Stimulated activated CD8-positive, alpha-beta memory T cell treated with anti-CD3 and anti-CD28 coated beads, Interleukin-15, amount 100 ng/mL, for 4 hours (primary cell): Measurements from ENCODE around the gene CEACAM7.
A peak's percentile ranks its signal among the peaks of the same experiment; 100 is the strongest.
"Not testable (repeated sequence)": the region's sequence is repeated elsewhere in the genome, so short reads cannot be mapped to it uniquely, and the experiment has no call there.

Source experiments
- DNase-seq, 2 donors: peaks; one replicate each; pipeline ENCODE4 v3.0.0-alpha.2; 2020; ENCODE audit warnings: low read depth in 2 of 2

CEACAM7 gene

DNA sequence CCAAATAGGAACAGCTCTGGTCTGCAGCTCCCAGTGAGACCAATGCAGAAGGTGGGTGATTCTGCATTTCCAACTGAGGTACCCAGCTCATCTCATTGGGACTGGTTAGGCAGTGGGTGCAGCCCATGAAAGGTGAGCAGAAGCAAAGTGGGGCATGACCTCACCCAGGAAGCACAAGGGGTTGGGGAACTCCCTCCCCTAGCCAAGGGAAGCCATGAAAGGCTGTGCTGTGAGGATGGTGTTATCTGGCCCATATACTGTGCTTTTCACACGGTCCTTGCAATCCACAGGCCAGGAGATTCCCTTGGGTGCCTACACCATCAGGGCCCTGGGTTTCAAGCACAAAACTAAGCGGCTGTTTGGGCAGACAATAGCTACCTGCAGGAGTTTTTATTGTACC is 31.3 kb downstream of the CEACAM7 start:
- not testable (repeated sequence) for DNase-seq

DNA sequence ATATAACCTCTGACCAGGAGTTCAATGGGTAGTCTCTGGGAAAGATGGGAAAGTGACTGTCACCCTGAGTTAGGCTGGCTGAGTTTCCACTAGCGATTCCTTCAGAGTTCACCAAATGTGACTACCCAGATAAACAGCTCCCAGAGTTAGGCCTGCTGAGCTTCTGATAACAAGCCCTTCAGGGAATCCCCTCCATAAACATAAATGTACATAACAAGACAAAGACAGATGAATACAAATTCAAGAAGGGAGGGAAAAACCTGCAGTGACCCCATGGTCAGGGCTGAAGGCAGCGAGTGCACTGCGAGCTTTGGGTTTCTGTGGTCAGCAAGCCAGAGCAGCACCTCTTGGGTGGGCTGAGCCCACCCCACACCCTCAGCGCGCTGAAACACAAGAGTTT is 35.8 kb downstream of the CEACAM7 start:
- DNase-seq: no peak

DNA sequence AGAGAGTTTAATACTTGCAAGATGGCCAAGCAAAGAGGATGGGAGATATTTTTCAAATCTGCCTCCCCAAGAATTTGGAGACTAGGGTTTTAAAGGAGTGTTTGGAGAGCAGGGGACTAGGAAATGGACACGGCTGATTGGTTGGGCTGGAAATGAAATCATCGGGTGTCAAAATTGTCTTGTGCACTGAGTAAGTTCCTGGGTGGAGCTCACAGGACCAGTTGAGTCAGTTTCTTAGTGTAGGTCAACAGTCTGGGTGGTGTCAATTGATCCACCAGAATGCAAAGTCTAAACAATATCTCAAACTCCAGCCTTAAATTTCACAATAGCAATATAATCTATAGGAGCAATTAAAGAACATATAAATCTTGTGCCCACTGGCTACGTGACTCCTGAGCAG is 38.2 kb downstream of the CEACAM7 start:
- no peak for DNase-seq

DNA sequence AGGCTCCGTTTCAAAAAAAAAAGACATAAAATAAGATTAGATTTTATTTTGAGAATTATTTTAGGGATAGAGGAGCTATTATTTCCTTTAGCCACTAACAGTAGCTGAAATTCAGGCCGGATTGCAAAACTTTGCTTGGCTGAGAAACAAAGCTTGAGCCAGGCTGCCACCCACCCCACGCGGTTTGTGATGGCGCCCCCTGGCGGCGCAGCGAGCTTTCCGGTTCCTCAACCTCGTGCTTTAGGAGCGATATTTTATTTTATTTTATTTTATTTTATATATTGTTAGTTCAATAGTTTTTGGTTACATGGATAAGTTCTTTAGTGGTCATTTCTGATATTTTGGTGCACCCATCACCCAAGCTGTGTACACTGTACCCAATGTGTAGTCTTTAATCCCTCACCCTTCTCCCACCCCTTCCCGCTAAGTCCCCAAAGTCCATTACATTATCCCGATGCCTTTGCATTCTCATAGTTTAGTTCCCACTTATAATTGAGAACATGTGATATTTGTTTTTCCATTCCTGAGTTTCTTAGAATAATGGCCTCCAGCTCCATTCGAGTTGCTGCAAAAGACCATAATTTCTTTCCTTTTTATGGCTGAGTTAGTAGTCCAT is 41.4 kb downstream of the CEACAM7 start:
- no peak for DNase-seq

DNA sequence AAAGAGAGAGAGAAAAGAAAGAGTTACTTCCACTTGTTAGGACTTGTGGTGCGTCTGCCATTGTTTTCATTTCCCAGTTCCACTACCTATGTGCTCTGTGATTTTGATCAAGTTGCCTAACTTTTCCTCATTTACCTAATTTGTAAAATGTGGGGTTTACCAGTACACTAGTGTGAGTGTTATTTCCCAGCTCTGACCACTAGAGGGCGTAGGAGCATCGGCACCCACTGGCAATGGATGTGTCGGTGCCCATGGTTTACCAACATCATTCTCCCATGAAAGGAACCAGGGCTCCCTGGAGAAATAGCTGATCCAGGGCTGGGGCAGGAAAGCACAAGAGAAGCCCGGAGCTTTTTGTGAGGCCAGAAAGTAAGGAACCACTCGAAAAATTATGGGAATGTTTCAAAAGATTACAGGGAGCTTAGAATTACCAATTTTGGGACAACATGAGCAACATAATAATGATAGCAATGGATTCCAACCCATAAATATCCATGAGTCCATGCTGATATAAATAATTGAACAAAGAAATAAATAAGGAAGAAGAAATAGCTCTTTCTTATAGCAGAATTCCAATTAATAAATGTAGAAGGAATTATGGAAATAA is 46.1 kb downstream of the CEACAM7 start:
- DNase-seq: peak; percentile 22 to 54

DNA sequence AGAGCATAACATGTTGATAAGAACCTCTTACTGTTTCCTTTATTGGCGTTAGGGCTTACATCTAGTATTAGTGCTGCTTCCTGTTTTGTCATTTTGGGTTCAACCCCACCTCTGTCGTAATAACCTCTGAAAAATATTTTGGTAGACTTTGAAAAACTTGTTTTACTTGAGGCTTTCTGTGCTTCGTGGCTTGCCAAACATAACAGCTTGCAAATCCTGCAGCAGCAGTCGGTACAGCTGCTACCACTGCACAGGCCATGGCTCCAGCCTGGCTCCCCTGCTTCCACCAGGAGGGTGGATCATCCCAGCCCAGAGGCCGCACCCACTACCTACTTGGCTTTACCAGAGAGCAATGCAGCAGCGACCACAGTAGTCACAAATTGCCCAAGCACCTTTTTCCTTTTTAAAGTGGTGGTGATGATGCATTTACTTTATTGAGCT is 49.4 kb downstream of the CEACAM7 start:
- no peak for DNase-seq

DNA sequence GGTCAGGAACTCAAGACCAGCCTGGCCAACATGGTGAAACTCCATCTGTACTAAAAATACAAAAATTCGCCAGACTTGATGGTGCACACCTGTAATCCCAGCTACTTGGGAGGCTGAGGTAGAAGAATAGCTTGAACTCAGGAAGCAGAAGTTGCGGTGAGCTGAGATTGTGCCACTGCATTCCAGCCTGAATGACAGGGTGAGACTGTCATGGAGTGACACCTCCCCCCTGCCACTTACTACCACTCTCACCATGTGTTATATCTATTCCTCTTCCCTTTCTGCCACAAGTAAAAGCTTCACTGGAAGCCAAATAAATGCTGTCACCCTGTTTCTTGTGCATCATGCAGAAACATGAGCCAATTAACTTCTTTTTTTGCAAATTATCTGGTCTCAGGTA is 50.6 kb downstream of the CEACAM7 start:
- no peak for DNase-seq

DNA sequence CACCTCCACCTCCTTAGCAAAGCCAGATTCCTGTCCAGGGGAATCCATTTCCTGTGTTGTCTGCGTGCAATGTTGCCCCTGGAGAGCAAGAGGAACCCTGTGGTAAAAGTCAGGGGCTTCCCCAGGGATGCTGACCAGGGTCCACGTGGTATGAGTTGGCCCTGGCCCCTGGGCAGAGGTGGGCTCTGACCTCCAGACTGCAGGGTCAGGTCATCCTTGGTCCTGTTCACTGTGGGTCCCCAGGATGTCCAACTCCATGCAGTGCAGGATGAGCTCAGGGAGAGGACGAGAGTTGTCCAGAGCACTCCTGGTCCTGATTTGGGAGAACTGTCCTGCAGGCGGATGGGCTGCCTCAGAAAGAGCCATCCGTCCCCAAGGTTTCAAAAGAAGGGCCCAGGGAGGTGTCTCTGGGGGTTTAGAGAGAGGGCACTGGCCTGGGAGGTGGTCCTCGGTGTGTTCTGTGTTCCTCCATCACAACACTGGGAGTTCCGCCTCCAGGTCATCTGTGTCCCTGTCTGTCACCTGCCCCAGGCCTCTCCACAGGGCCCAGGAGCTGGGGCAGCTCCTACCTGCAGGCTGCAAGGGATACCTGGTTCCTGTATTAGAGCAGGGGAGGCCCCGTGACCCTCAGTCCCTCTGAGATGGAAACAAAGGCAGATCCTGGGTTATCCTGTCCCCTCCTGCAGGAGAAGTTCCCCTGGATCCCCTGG is 59.9 kb downstream of the CEACAM7 start:
- no peak for DNase-seq

DNA sequence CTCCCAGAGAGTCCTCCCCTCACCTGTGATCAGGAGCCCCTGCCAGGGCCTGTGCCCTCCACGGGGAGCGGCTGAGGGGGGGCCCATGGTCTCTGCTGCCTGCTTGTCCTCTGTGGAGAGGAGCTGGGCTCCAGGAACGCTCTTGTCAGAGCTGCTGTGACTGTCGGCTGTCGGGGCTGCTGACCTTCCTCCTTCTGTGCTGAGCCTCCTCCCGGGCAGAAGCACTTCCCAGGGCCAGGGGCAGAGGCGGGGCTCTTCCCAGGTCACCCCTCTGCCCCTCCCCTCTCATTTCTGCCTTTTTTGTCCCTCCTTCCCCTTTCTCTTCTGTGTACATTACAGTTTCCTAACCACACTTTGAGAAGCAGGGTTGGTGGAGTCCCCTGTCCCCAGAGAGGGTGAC is 61.2 kb downstream of the CEACAM7 start, which contains the start of gene CEACAM4:
Gene CEACAM4 (minus strand): TSS at position 198 of the 400 bp plus-strand sequence. CDS start 111 bp downstream, at position 87.
- DNase-seq: no peak

DNA sequence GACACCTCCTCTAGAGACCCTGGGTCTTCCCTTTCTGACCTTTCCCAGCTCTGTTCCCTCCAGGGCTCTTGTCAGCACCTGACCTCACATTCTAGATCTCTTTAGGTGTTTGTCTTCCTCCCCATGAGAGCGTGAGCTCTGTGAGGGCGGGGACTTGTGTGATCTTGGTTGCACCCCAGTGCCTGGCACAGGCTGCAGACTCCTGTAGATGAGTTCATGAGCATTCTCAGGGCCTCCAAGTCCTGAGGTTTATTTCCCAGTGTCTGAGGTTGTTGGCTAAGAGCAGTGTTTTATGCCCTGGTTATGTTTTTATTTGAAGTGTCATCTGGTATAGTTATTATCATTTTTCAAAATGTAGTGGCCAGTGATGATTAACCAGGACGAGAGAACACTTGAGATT is 61.8 kb downstream of the CEACAM7 start:
- DNase-seq: no peak

DNA sequence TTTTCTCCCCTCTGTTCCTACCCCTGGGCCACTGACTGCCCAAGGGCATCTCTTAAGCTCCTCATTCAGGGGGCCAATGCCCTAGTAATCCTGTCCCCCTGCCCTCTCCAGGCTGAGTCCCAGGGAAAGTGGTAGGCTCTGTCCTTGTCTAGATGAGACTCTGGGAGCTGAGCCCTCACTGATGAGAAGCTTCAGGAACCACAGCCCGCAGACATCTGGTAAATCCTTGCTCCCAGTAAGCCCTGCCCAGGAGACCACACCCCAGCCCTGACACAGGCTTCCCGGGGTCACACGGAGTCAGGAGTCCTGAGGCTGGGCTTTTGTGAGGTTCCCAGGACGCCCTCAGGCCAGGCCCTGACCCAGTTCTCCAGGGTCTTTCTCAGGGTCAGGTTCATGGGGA is 63.1 kb downstream of the CEACAM7 start:
- no peak for DNase-seq

DNA sequence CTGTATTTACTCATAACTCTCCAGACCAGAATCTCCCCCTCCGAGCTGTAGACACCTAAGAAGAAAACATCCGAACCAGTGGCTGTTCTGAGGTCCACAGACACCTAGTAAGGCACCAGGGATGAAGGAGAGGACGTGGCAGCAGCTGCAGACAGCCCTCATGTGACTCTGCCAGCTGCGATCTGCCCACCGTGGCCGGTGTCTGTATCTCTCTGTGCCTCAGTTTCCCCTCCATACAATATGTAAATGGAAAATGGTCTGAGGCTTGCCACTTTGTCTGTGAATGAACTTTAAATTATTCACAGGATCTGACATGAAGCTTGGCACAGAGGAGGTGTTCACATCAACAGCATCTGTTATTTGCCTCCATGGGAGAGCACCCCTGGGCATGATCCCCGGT is 63.6 kb downstream of the CEACAM7 start:
- no peak for DNase-seq

DNA sequence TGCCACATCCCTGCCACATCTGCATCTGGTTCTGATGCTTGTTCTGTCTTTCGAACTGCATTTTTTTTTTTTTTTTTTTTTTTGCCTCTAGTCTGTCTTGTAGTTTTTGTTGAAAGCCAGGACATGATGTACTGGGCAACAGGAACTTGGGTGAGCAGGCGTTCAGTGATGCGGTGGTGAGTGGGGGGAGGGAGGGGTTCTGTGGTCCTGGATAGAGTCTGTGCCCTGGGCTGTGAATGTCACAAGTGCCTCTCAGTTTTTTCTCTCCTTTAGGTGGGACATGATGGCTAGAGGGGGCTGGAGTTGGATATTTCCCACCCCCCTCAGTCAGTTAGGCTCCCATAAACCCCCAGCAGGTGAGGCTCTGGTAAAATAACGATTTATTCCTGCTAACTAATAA is 64.7 kb downstream of the CEACAM7 start:
- DNase-seq: no peak
